GM21723 (cell line): ENCODE data around the gene ZSWIM9.

ENCODE experiments used
- ATAC-seq: cut with Tn5 transposase; IDR thresholded peaks from one replicate; pipeline ENCODE4 v1.9.1; 2021; ENCODE audit warnings: mild to moderate bottlenecking, moderate library complexity; ENCODE audit not compliant: unreplicated experiment

Gene ZSWIM9

GRCh38 chr19:48169939-48170803 is at the start of gene ZSWIM9, which contains the start of gene LIG1:
TSS of gene ZSWIM9 (plus strand) at chr19:48170680. CDS start at chr19:48171803, 1,123 bp downstream.
TSS of gene LIG1 (minus strand) at chr19:48170344. CDS start at chr19:48165566, 4,778 bp downstream.
- ATAC-seq, result peak; percentile 76

- no peak for ATAC-seq
Measured at GRCh38 chr19:48121066-48121465, 49.4 kb upstream of the ZSWIM9 start.

- no peak for ATAC-seq
Measured at GRCh38 chr19:48121909-48122371, 48.5 kb upstream of the ZSWIM9 start.

- no peak for ATAC-seq
Measured at GRCh38 chr19:48122421-48122820, 48.1 kb upstream of the ZSWIM9 start.

- no peak for ATAC-seq
Measured at GRCh38 chr19:48123907-48124651, 46.4 kb upstream of the ZSWIM9 start.

- ATAC-seq, result no peak
Measured at GRCh38 chr19:48127561-48127960, 42.9 kb upstream of the ZSWIM9 start.

- no peak for ATAC-seq
Measured at GRCh38 chr19:48133094-48133493, 37.4 kb upstream of the ZSWIM9 start.

- ATAC-seq, result no peak
Measured at GRCh38 chr19:48135411-48135810, 35.1 kb upstream of the ZSWIM9 start.

GRCh38 chr19:48136547-48136946 is 33.9 kb upstream of the ZSWIM9 start:
- no peak for ATAC-seq

- ATAC-seq, result no peak
Measured at GRCh38 chr19:48137411-48137810, 33.1 kb upstream of the ZSWIM9 start.

- no peak for ATAC-seq
Measured at GRCh38 chr19:48139053-48139452, 31.4 kb upstream of the ZSWIM9 start.

- ATAC-seq, result no peak
Measured at GRCh38 chr19:48147597-48148175, 22.8 kb upstream of the ZSWIM9 start.

GRCh38 chr19:48148576-48148975 is 21.9 kb upstream of the ZSWIM9 start:
- no peak for ATAC-seq

GRCh38 chr19:48149430-48149829 is 21.1 kb upstream of the ZSWIM9 start:
- ATAC-seq, result no peak

- ATAC-seq, result no peak
Measured at GRCh38 chr19:48152551-48152950, 17.9 kb upstream of the ZSWIM9 start.

- no peak for ATAC-seq
Measured at GRCh38 chr19:48154003-48154402, 16.5 kb upstream of the ZSWIM9 start.

GRCh38 chr19:48158210-48158790 is 12.2 kb upstream of the ZSWIM9 start:
- ATAC-seq, result no peak

- no peak for ATAC-seq
Measured at GRCh38 chr19:48168689-48169088, 1.8 kb upstream of the ZSWIM9 start.

GRCh38 chr19:48169578-48169938 is 922 bp upstream of the ZSWIM9 start:
- ATAC-seq, result peak; percentile 8

- ATAC-seq, result no peak
Measured at GRCh38 chr19:48170817-48171347, 402 bp downstream of the ZSWIM9 start.

- no peak for ATAC-seq
Measured at GRCh38 chr19:48171710-48172109, 1.2 kb downstream of the ZSWIM9 start.
